ENCODE results near the gene COL15A1.

The COL15A1 gene

GRCh38 chr9:99101812-99102211, 158.1 kb downstream of the COL15A1 start:
- no peaks in the 10 kb centered on the region for H3K9me2 ChIP-seq (replicated peaks; ENCODE audit: low read depth, low read length)
- TF ChIP-seq CTCF (conservative IDR thresholded peaks at IDR 0.05; ENCODE audit: low read length): no peak
- TF ChIP-seq EZH2phosphoT487 (IDR thresholded peaks at IDR 0.05; ENCODE audit: borderline replicate concordance): no peak

DNA sequence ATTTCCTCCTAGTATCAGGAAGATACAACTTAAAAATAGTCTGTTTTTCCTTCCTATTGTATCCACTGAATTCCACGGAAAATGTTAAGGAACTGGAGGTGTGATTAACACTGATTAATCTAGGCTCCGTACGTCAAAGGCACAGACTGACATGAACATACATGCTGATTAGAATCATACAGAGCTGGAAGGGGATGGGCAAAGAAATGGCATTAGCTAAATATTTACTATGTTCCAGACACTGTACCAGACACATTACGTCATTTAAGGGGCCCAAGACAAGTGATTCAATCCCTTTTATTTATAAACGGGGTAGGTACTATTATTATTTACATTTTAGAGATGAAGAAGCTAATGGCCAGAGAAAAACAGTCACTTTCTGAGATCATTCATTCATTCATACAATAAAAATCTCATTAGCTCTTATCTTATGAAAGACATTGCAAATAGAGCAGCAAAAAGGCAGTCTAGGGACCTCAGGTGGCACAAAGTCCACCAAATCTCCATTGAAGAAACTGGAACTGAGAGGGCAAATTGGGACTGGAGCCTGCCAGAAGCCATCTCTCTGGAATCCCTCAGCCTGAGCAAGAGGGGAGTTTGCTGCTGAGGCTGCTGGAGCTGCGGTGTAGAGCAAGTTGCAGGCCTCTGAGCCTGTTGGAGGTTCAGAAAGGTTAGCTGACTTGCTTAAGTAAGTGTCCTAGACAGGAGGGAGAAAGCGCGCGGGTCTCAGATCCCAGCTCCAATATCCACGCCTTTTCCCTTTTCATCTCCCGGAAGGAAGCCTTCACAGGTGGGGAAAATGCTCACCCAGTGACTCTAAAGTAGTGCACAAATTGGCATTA, 159.6 kb downstream of the COL15A1 start:
- no peak overlapping the region for H3K9ac ChIP-seq (ENCODE audit: low read depth, low read length, poor library complexity, severe bottlenecking)
- TF ChIP-seq EZH2phosphoT487 (IDR thresholded peaks at IDR 0.05; ENCODE audit: borderline replicate concordance) (no peak), CTCF (conservative IDR thresholded peaks at IDR 0.05; ENCODE audit: low read length) (no peak)
- no peak overlapping the region for H3K4me2 ChIP-seq (ENCODE audit: low read depth, low read length, poor library complexity, severe bottlenecking)

More at GRCh38 chr9:99101812-99102211, 158.1 kb downstream of the COL15A1 start:
- Histone ChIP-seq H2AFZ (ENCODE audit: low read length) (no peak overlapping the region), H3F3A (ENCODE audit: low read depth) (peaks cover 2% of the 10 kb centered on the region; the same call in 1 of the 2 replicates), H3K9ac (ENCODE audit: low read depth, low read length, poor library complexity, severe bottlenecking) (no peak overlapping the region), H3K36me3 (ENCODE audit: insufficient read depth, low read length) (no peaks in the 10 kb centered on the region), H3K27me3 (ENCODE audit: insufficient read depth, low read length, poor library complexity, severe bottlenecking) (no peaks in the 10 kb centered on the region), H3K4me3 (ENCODE audit: low read length, poor library complexity, severe bottlenecking) (no peak overlapping the region), H4K20me1 (ENCODE audit: insufficient read depth, low read length, poor library complexity, severe bottlenecking) (peaks cover 14% of the 10 kb centered on the region), H3K9me3 (ENCODE audit: insufficient read depth, low read depth, low read length) (no peaks in the 10 kb centered on the region), H3K4me2 (ENCODE audit: low read depth, low read length, poor library complexity, severe bottlenecking) (no peak overlapping the region), H3K79me2 (ENCODE audit: insufficient read depth, low read length) (peaks cover 15% of the 10 kb centered on the region), H3K4me1 (ENCODE audit: insufficient read depth, low read length, poor library complexity, severe bottlenecking) (peaks cover 18% of the 10 kb centered on the region)

DNA sequence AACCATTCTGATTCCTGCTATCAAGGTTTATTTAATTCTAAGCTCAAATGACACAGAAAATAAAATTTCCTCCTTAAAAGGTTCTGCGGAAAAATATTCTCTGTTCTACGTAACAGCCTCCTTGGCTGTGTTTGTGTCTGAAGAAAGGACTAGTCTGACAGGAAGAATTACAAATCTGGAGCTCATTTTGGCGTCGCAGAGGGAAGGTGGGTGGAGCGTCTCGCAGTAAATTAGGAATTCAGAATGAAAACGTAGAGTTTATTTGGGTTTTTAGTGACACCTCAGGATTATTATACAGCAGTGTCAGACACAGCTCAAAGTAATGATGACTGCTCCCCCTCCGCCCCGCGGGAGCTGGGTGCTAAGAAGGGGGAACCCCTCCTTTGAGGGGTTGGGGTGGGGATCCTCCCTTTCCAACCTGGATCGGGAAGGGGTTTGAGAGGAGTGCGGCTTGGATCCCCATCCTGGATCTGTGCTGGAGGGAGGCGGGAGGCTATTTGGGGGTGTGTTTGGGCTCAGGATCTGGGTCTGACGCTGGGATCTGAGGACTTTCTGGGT, 160.3 kb downstream of the COL15A1 start:
- Histone ChIP-seq H3K9me3 (ENCODE audit: insufficient read depth, low read depth, low read length) (no peaks in the 10 kb centered on the region), H3K9me2 (replicated peaks; ENCODE audit: low read depth, low read length) (no peaks in the 10 kb centered on the region), H3K4me2 (ENCODE audit: low read depth, low read length, poor library complexity, severe bottlenecking) (peak overlapping the region; percentile 93), H3K79me2 (ENCODE audit: insufficient read depth, low read length) (peaks cover 37% of the 10 kb centered on the region), H3K4me1 (ENCODE audit: insufficient read depth, low read length, poor library complexity, severe bottlenecking) (peaks cover 39% of the 10 kb centered on the region), H3K36me3 (ENCODE audit: insufficient read depth, low read length) (no peaks in the 10 kb centered on the region), H3K9ac (ENCODE audit: low read depth, low read length, poor library complexity, severe bottlenecking) (peak overlapping the region; percentile 76), H3K27me3 (ENCODE audit: insufficient read depth, low read length, poor library complexity, severe bottlenecking) (no peaks in the 10 kb centered on the region), H3F3A (ENCODE audit: low read depth) (peaks cover 2% of the 10 kb centered on the region; the same call in 1 of the 2 replicates), H4K20me1 (ENCODE audit: insufficient read depth, low read length, poor library complexity, severe bottlenecking) (peaks cover 35% of the 10 kb centered on the region), H3K4me3 (ENCODE audit: low read length, poor library complexity, severe bottlenecking) (peak overlapping the region; percentile 72), H2AFZ (ENCODE audit: low read length) (peak overlapping the region; percentile 88)
- TF ChIP-seq EZH2phosphoT487 (IDR thresholded peaks at IDR 0.05; ENCODE audit: borderline replicate concordance): no peak
- no peak for TF ChIP-seq CTCF (conservative IDR thresholded peaks at IDR 0.05; ENCODE audit: low read length)

More for the DNA sequence above, 159.6 kb downstream of the COL15A1 start:
- H3F3A ChIP-seq (ENCODE audit: low read depth): peaks cover 2% of the 10 kb centered on the region; the same call in 1 of the 2 replicates
- H3K4me3 ChIP-seq (ENCODE audit: low read length, poor library complexity, severe bottlenecking): no peak overlapping the region
- peaks cover 30% of the 10 kb centered on the region for H3K79me2 ChIP-seq (ENCODE audit: insufficient read depth, low read length)
- H2AFZ ChIP-seq (ENCODE audit: low read length): no peak overlapping the region
- no peaks in the 10 kb centered on the region for H3K9me2 ChIP-seq (replicated peaks; ENCODE audit: low read depth, low read length)
- H4K20me1 ChIP-seq (ENCODE audit: insufficient read depth, low read length, poor library complexity, severe bottlenecking): peaks cover 28% of the 10 kb centered on the region
- no peaks in the 10 kb centered on the region for H3K27me3 ChIP-seq (ENCODE audit: insufficient read depth, low read length, poor library complexity, severe bottlenecking)
- H3K9me3 ChIP-seq (ENCODE audit: insufficient read depth, low read depth, low read length): no peaks in the 10 kb centered on the region
- no peaks in the 10 kb centered on the region for H3K36me3 ChIP-seq (ENCODE audit: insufficient read depth, low read length)
- peaks cover 32% of the 10 kb centered on the region for H3K4me1 ChIP-seq (ENCODE audit: insufficient read depth, low read length, poor library complexity, severe bottlenecking)
